Neural crest cell (in vitro differentiated cells): Measurements from ENCODE around the gene TACR1. TPM values are rescaled to one million over a fixed set of nuclear protein-coding genes. Genes with fewer than 3 reads are reported as not detected.

ENCODE experiments used
- DNase-seq: peaks from one replicate; pipeline ENCODE4 v3.0.0; 2021; ENCODE audit warnings: low read depth, mixed read lengths, low spot score
- H3K27ac Mint-ChIP-seq: one replicate; pipeline ENCODE4 v1.8.0; 2021; ENCODE audit warnings: mild to moderate bottlenecking, mixed read lengths; ENCODE audit not compliant: unreplicated experiment
- H3K27me3 Mint-ChIP-seq: 2 replicates; pipeline ENCODE4 v1.8.0; 2021; ENCODE audit warnings: low read depth, mild to moderate bottlenecking, mixed read lengths
- H3K36me3 Mint-ChIP-seq: 2 replicates; pipeline ENCODE4 v1.8.0; 2021; ENCODE audit warnings: low read depth, mild to moderate bottlenecking, mixed read lengths
- H3K4me1 Mint-ChIP-seq: 2 replicates; pipeline ENCODE4 v1.8.0; 2021; ENCODE audit warnings: mixed read lengths
- H3K4me3 Mint-ChIP-seq: one replicate; pipeline ENCODE4 v1.8.0; 2021; ENCODE audit warnings: mild to moderate bottlenecking, mixed read lengths
- H3K9me3 Mint-ChIP-seq: 2 replicates; pipeline ENCODE4 v1.8.0; 2021; ENCODE audit warnings: mixed read lengths
- CTCF ChIP-seq: fragments of 200-600 bp; sonication (generic); conservative IDR thresholded peaks from 2 replicates; pipeline ENCODE4 v1.5.0; 2021; ENCODE audit warnings: antibody characterized with exemption, mild to moderate bottlenecking
- total RNA-seq: library from RNA; stranded (reverse); gene quantifications from 2 replicates; pipeline ENCODE4 v1.2.1, GENCODE V29; 2021

TACR1 gene
- total RNA-seq, 1 donor from 2014 or later: 0.30 TPM

DNA sequence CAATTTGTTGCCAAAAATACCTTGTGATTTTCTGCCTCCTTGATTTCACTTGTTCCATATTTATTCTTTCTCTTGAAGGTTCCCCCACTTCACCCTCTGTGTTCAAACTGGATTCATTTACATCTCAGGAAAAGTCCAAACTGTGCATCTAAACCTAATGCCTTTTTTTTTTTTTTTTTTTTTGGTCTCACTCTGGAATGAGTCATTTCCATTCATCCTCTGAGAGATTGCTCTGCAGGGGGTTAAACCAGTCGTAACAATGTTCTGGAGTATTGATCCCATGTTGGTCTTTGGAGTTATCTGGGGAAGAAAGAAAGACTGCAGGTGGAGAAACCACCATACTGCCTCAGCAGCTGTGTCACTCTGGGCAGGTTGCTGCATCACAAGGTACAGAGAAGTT, 119.7 kb downstream of the TACR1 start:
- Mint-ChIP-seq H3K4me3 (no peak overlapping the region), H3K27ac (no peak overlapping the region), H3K27me3 (no peaks in the 10 kb centered on the region), H3K9me3 (peaks cover 5% of the 10 kb centered on the region), H3K36me3 (peaks cover 3% of the 10 kb centered on the region), H3K4me1 (no peaks in the 10 kb centered on the region)
- no peak for TF ChIP-seq CTCF
- no peak for DNase-seq

DNA sequence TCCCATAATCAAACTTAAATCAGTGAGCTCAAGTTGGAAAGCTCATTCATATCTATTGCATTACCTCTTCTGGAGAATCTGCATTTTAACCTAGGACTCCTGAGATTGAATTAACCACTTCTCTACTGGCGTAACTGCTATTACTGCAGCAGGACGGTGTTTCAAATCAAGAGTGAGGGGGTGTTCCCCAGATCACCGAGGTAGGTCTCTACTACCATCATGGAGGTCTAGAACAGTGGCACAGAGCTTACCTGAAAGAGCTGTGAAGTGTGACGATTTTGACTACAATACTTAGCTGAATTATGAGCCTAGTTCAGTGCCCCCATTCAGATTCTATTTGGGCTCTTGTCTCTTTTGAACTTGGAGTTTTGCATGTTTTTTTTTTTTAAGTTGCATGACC, 121.4 kb downstream of the TACR1 start:
- no peak for DNase-seq
- H3K4me1 Mint-ChIP-seq: no peaks in the 10 kb centered on the region
- H3K27ac Mint-ChIP-seq: no peak overlapping the region
- no peak for TF ChIP-seq CTCF
- peaks cover 5% of the 10 kb centered on the region for H3K9me3 Mint-ChIP-seq
- H3K36me3 Mint-ChIP-seq: peaks cover 3% of the 10 kb centered on the region
- H3K4me3 Mint-ChIP-seq: no peak overlapping the region
- H3K27me3 Mint-ChIP-seq: no peaks in the 10 kb centered on the region

GRCh38 chr2:75076088-75076487, 123.2 kb downstream of the TACR1 start:
- no peak for TF ChIP-seq CTCF
- Mint-ChIP-seq H3K27ac (no peak overlapping the region), H3K36me3 (no peaks in the 10 kb centered on the region), H3K9me3 (no peaks in the 10 kb centered on the region), H3K4me1 (no peaks in the 10 kb centered on the region), H3K27me3 (no peaks in the 10 kb centered on the region), H3K4me3 (no peak overlapping the region)
- DNase-seq: no peak

DNA sequence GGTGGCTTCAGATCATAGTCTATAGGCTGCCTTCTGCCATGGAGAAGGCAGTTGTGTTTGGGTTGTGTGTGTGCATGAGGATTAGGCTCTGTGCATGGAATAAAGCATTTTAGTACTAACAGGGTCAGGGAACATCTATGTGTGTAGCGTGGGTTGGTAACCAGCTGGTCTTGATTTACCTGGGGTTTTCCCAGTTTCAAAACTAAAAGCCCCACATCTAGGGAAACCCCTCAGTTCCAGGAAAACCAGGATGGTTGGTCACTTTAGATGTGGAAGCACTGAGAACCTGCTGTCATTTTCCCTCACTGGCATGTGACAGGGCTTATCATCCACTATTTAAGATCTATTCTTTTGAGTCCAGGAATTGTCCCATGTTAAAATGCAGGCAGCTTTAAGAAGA, 124.6 kb downstream of the TACR1 start:
- TF ChIP-seq CTCF: no peak
- H3K9me3 Mint-ChIP-seq: no peaks in the 10 kb centered on the region
- H3K36me3 Mint-ChIP-seq: no peaks in the 10 kb centered on the region
- no peak overlapping the region for H3K4me3 Mint-ChIP-seq
- DNase-seq: no peak
- no peaks in the 10 kb centered on the region for H3K27me3 Mint-ChIP-seq
- H3K27ac Mint-ChIP-seq: no peak overlapping the region
- H3K4me1 Mint-ChIP-seq: no peaks in the 10 kb centered on the region

GRCh38 chr2:75074228-75074627, 125.1 kb downstream of the TACR1 start:
- no peaks in the 10 kb centered on the region for H3K27me3 Mint-ChIP-seq
- H3K27ac Mint-ChIP-seq: no peak overlapping the region
- no peaks in the 10 kb centered on the region for H3K9me3 Mint-ChIP-seq
- DNase-seq: no peak
- no peaks in the 10 kb centered on the region for H3K36me3 Mint-ChIP-seq
- H3K4me1 Mint-ChIP-seq: no peaks in the 10 kb centered on the region
- H3K4me3 Mint-ChIP-seq: no peak overlapping the region
- TF ChIP-seq CTCF: no peak

DNA sequence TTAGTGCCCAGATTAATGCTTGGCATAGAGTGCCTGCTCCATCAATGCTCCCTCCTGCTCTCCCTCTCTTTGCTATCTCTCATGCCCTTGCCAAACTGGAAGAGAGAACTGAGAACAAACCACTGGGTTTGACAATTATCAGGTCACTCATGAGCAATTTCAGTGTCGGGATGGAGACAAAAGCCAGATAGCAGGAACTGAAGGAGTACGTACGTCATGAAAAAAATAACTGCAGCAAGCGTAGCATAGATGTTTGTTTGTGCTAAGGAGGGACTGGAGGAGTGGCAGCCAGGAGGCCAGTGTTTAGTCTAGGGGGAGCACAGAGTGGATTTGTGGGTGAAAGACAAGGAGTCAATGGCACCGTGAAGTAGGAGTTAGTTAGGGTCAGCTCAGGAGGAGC, 127.6 kb downstream of the TACR1 start:
- no peak for DNase-seq
- TF ChIP-seq CTCF: no peak
- Mint-ChIP-seq H3K27ac (no peak overlapping the region), H3K4me3 (no peak overlapping the region), H3K4me1 (no peaks in the 10 kb centered on the region), H3K36me3 (no peaks in the 10 kb centered on the region), H3K9me3 (no peaks in the 10 kb centered on the region), H3K27me3 (no peaks in the 10 kb centered on the region)
